AG08396 (cell line): ENCODE measurements around the gene PDIA4.

Source experiments
- DNase-seq: peaks from one replicate; pipeline ENCODE4 v3.0.0; 2012; ENCODE audit warnings: low spot score, mixed read lengths

The PDIA4 gene

GRCh38 chr7:148967602-148968001, 60.7 kb downstream of the PDIA4 start:
- no peak for DNase-seq

- DNase-seq, result no peak
Observed at GRCh38 chr7:148967032-148967372, 61.3 kb downstream of the PDIA4 start.

- no peak for DNase-seq
Observed at GRCh38 chr7:148964483-148965267, 63.6 kb downstream of the PDIA4 start.

- no peak for DNase-seq
Observed at GRCh38 chr7:148963583-148964482, 64.5 kb downstream of the PDIA4 start.

GRCh38 chr7:148962823-148963582, 65.3 kb downstream of the PDIA4 start:
- DNase-seq, result peak; percentile 66

- no peak for DNase-seq
Observed at GRCh38 chr7:148962440-148962822, 65.9 kb downstream of the PDIA4 start.

- DNase-seq, result no peak
Observed at GRCh38 chr7:148959726-148960125, 68.6 kb downstream of the PDIA4 start.

GRCh38 chr7:148958061-148958460, 70.2 kb downstream of the PDIA4 start:
- no peak for DNase-seq

GRCh38 chr7:148954766-148955165, 73.5 kb downstream of the PDIA4 start:
- no peak for DNase-seq

GRCh38 chr7:148953676-148954075, 74.6 kb downstream of the PDIA4 start:
- no peak for DNase-seq
